Keratinocyte (primary cell): Measurements from ENCODE around the gene HAP1. TPM values are rescaled to one million over a fixed set of nuclear protein-coding genes. Genes with fewer than 3 reads are reported as not detected.

ENCODE experiments used
- DNase-seq: peaks from one replicate; pipeline ENCODE4 v3.0.0-alpha.2; 2011; ENCODE audit warnings: low read depth, missing footprints, low spot score
- FAIRE-seq: peaks from 2 replicates; lab custom pipeline; 2011; peaks lifted over from hg19 to GRCh38; lab: Jason Lieb, UNC
- H2AFZ ChIP-seq: 2 replicates; pipeline ENCODE4 v1.6.0; 2012; ENCODE audit warnings: low read length, control low read depth, inconsistent platforms; ENCODE audit not compliant: control insufficient read depth
- H3K27ac ChIP-seq: 2 replicates; pipeline ENCODE4 v1.5.1; 2011; ENCODE audit warnings: low read length; ENCODE audit not compliant: control insufficient read depth, insufficient read depth
- H3K27me3 ChIP-seq: 3 replicates; pipeline ENCODE4 v1.6.0; 2011; ENCODE audit warnings: low read length; ENCODE audit not compliant: control insufficient read depth, insufficient read depth; ENCODE audit errors: extremely low read depth
- H3K36me3 ChIP-seq, 2 experiments: 2 replicates in 1 of 2; 3 replicates in 1 of 2; pipeline ENCODE4 v1.5.1; 2011; ENCODE audit warnings: low read length in 2 of 2, mild to moderate bottlenecking in 1 of 2; ENCODE audit not compliant: control insufficient read depth in 2 of 2, insufficient read depth in 2 of 2; ENCODE audit errors: extremely low read depth in 1 of 2
- H3K4me1 ChIP-seq: 3 replicates; pipeline ENCODE4 v1.5.1; 2011; ENCODE audit warnings: low read length; ENCODE audit not compliant: control insufficient read depth, insufficient read depth; ENCODE audit errors: extremely low read depth
- H3K4me2 ChIP-seq: 3 replicates; pipeline ENCODE4 v1.6.0; 2011; ENCODE audit warnings: low read depth, low read length; ENCODE audit not compliant: control insufficient read depth, insufficient read depth; ENCODE audit errors: extremely low read depth
- H3K4me3 ChIP-seq, 3 experiments: fragments of 200-600 bp in 1 of 3; sonication (generic) in 1 of 3; 2 replicates in 2 of 3; 3 replicates in 1 of 3; pipeline ENCODE4 v1.5.1; 2011 to 2016; ENCODE audit warnings: low read length in 3 of 3, mild to moderate bottlenecking in 3 of 3, control low read depth in 2 of 3, inconsistent platforms in 1 of 3, low read depth in 1 of 3, mixed read lengths in 1 of 3, mixed run types in 1 of 3, moderate library complexity in 1 of 3; ENCODE audit not compliant: control insufficient read depth in 2 of 3, insufficient read depth in 2 of 3; ENCODE audit errors: extremely low read depth in 1 of 3
- H3K79me2 ChIP-seq: 2 replicates; pipeline ENCODE4 v1.6.0; 2012; ENCODE audit warnings: low read length; ENCODE audit not compliant: control insufficient read depth, insufficient read depth
- H3K9ac ChIP-seq: 3 replicates; pipeline ENCODE4 v1.6.0; 2011; ENCODE audit warnings: low read length; ENCODE audit not compliant: control insufficient read depth, insufficient read depth; ENCODE audit errors: extremely low read depth
- H3K9me1 ChIP-seq: 3 replicates; pipeline ENCODE4 v1.6.0; 2011; ENCODE audit warnings: low read length; ENCODE audit not compliant: control insufficient read depth, insufficient read depth; ENCODE audit errors: extremely low read depth
- H3K9me3 ChIP-seq: 2 replicates; pipeline ENCODE4 v1.5.1; 2012; ENCODE audit warnings: low read depth, low read length; ENCODE audit not compliant: control insufficient read depth
- H4K20me1 ChIP-seq: 3 replicates; pipeline ENCODE4 v1.6.0; 2011; ENCODE audit warnings: low read length; ENCODE audit not compliant: control insufficient read depth, insufficient read depth; ENCODE audit errors: extremely low read depth
- CTCF ChIP-seq, 3 experiments: IDR thresholded peaks in 1 of 3; conservative IDR thresholded peaks in 1 of 3; optimal IDR thresholded peaks in 1 of 3; 2 replicates in 2 of 3; 3 replicates in 1 of 3; pipeline versions ENCODE3 to v1.5.1; 2011; ENCODE audit warnings: low read length in 3 of 3, mild to moderate bottlenecking in 3 of 3, moderate library complexity in 2 of 3, control low read depth in 1 of 3, inconsistent platforms in 1 of 3; ENCODE audit not compliant: insufficient read depth in 2 of 3; ENCODE audit errors: extremely low read depth in 1 of 3
- EZH2 ChIP-seq: IDR thresholded peaks from one replicate; pipeline ENCODE4 v1.6.1; 2012; ENCODE audit warnings: inconsistent platforms, mild to moderate bottlenecking, low read length, moderate library complexity
- dilution Hi-C: fragments of 300-500 bp; cut with MboI; formaldehyde crosslinking; loops from one replicate; pipeline ENCODE4 v1.7.0; 2020; ENCODE audit warnings: low sequenced_read_pairs; ENCODE audit not compliant: extremely low pct_ligation_motif_present
- polyA plus RNA-seq, 5 experiments: library from polyadenylated mRNA; depleted of rRNA in 3 of 5; stranded (reverse) in 3 of 5; stranded (forward) in 1 of 5; unstranded in 1 of 5; fragments of >200 nt; gene quantifications; 1 replicate in 1 of 5; 2 replicates in 3 of 5; 3 replicates in 1 of 5; pipeline versions ENCODE4 v1.2.1 to v1.2.3, GENCODE V29; 2011 to 2012; ENCODE audit warnings: missing spikeins in 2 of 5, low read depth in 1 of 5, low replicate concordance in 1 of 5

Gene HAP1
- polyA plus RNA-seq, 1 donor (not counting 4 experiments of a cell fraction or from before 2014, with no cell fraction given): 1.6 TPM

DNA sequence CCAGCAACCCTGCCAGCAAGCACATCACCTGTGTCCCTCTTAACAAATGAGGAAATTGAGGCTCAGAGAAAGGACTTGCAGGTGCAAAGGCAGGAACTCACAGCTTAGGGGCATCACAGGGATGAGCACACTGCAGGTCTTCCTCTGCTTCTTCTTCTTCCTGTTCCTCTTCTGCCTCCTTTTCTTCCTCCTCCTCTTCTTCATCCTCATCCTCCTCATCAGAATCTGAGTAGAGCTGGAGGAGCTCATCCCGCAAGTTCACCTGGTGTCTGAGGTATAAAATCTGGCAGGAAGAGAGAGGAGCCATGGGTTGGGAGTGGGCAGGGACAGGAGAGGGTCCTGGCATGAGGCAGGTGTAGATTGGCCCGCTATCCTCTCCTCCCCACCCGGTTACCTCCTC is 2.6 kb downstream of the HAP1 start:
- dilution Hi-C loops: no loop called here
- H3K79me2 ChIP-seq: no peaks in the 10 kb centered on the region
- H2AFZ ChIP-seq: no peak overlapping the region
- H3K36me3 ChIP-seq: peaks cover 0 to 3% of the 10 kb centered on the region in 2 experiments
- peaks cover 7% of the 10 kb centered on the region for H3K4me1 ChIP-seq
- DNase-seq (no peak), FAIRE-seq (no peak)
- no peak overlapping the region for H3K4me3 ChIP-seq
- H4K20me1 ChIP-seq: no peaks in the 10 kb centered on the region
- H3K9ac ChIP-seq: no peak overlapping the region
- no peaks in the 10 kb centered on the region for H3K9me3 ChIP-seq
- TF ChIP-seq CTCF (optimal IDR thresholded peaks at IDR 0.05 in 1 of 3, IDR thresholded peaks at IDR 0.05 in 1 of 3, conservative IDR thresholded peaks at IDR 0.05 in 1 of 3; ENCODE audit: extremely low read depth in 1 of 3, insufficient read depth in 2 of 3, low read length in 3 of 3) (no peak), EZH2 (no peak)
- H3K9me1 ChIP-seq: no peaks in the 10 kb centered on the region
- no peak overlapping the region for H3K27ac ChIP-seq
- no peak overlapping the region for H3K4me2 ChIP-seq
- peaks cover 49% of the 10 kb centered on the region for H3K27me3 ChIP-seq

DNA sequence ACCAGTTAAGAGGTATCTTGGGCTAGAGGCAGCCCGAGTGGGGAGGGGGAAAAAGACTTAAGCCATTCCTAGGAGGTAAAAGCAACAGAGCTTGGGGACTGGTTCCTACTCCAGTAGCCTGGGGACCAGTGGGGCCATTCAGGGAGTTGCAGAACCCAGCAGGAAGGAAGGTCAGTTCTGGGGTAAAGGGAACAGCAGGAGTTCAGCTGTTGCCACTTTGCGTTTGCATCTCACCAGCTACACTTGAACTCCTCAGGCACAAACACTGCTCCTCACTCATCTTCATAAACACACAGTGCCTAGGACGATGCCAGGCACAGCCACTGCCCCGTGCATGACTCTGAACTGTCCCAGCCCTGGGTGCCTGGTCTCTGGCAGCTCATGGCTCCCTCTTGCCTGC is 4.0 kb downstream of the HAP1 start:
- FAIRE-seq: no peak
- peaks cover 42% of the 10 kb centered on the region for H3K27me3 ChIP-seq
- no peaks in the 10 kb centered on the region for H3K79me2 ChIP-seq
- DNase-seq: no peak
- no peak overlapping the region for H3K4me3 ChIP-seq
- no peak for TF ChIP-seq EZH2
- TF ChIP-seq CTCF (optimal IDR thresholded peaks at IDR 0.05 in 1 of 3, IDR thresholded peaks at IDR 0.05 in 1 of 3, conservative IDR thresholded peaks at IDR 0.05 in 1 of 3; ENCODE audit: extremely low read depth in 1 of 3, insufficient read depth in 2 of 3, low read length in 3 of 3): no peak
- no peak overlapping the region for H2AFZ ChIP-seq
- H3K4me1 ChIP-seq: peaks cover 7% of the 10 kb centered on the region
- no peaks in the 10 kb centered on the region for H3K9me3 ChIP-seq
- no peak overlapping the region for H3K27ac ChIP-seq
- no peak overlapping the region for H3K9ac ChIP-seq
- dilution Hi-C loops: no loop called here
- H3K9me1 ChIP-seq: no peaks in the 10 kb centered on the region
- no peaks in the 10 kb centered on the region for H4K20me1 ChIP-seq
- no peak overlapping the region for H3K4me2 ChIP-seq
- peaks cover 0 to 3% of the 10 kb centered on the region in 2 experiments for H3K36me3 ChIP-seq
